Adrenal gland (tissue), 12 donors: ENCODE measurements around the gene CRABP1. TPM values are rescaled to one million over a fixed set of nuclear protein-coding genes. Genes with fewer than 3 reads are reported as not detected.

Experiments
- DNase-seq, 7 donors: peaks; one replicate each; pipeline ENCODE4 v3.0.0-alpha.2; 2019 to 2020
- H3K27ac ChIP-seq, 5 donors: fragments of 200-600 bp; sonication (generic) in 4 of 5; 1 replicate in 3 of 5; 2 replicates in 2 of 5; pipeline versions ENCODE4 v1.5.1 to v1.8.0; 2016 to 2020; ENCODE audit warnings: mild to moderate bottlenecking in 1 of 5
- H3K27me3 ChIP-seq: fragments of 200-600 bp; 2 replicates; pipeline ENCODE4 v1.8.0; 2021
- H3K36me3 ChIP-seq, 2 donors: fragments of 200-600 bp; replicated peaks in 1 of 2; 1 replicate in 1 of 2; 2 replicates in 1 of 2; pipeline versions ENCODE4 v1.5.1 to v1.8.0; 2018 to 2022
- H3K4me1 ChIP-seq, 2 donors: fragments of 200-600 bp; replicated peaks in 1 of 2; 1 replicate in 1 of 2; 2 replicates in 1 of 2; pipeline versions ENCODE4 v1.5.1 to v1.8.0; 2018 to 2021
- H3K4me3 ChIP-seq, 4 donors: fragments of 200-600 bp; sonication (generic) in 3 of 4; one replicate each; pipeline ENCODE4 v1.5.1; 2016 to 2018
- H3K9me3 ChIP-seq, 3 donors: fragments of 200-600 bp; sonication (generic) in 1 of 3; replicated peaks in 1 of 3; 1 replicate in 2 of 3; 2 replicates in 1 of 3; pipeline versions ENCODE4 v1.5.1 to v1.8.0; 2016 to 2021
- POLR2A ChIP-seq, 2 donors: fragments of 450-650 bp; IDR thresholded peaks; one replicate each; pipeline ENCODE4 v1.6.1; 2017; ENCODE audit warnings: antibody characterized with exemption in 2 of 2, mild to moderate bottlenecking in 2 of 2, moderate library complexity in 1 of 2
- WGBS, 4 donors: extraction: QIAGEN DNeasy Blood & Tissue Kit in 2 of 4; methylation state at CpG; one replicate each; pipeline versions ENCODE4 v1.1.5 to v1.1.7; 2013 to 2017; 5-methylcytosine and 5-hydroxymethylcytosine counted together
- intact Hi-C, 2 donors: fragments of 100-400 bp; cut with DNase I; formaldehyde crosslinking; loops; one replicate each; pipeline versions ENCODE4 v1.14.1 to v1.15.0; 2022 to 2023
- polyA plus RNA-seq, 3 donors: library from polyadenylated mRNA; stranded (reverse); fragments of 200-250 nt in 2 of 3; fragments of 350-450 nt in 1 of 3; fragmentation: Illumina TruSeq in 1 of 3; extraction: RNeasy Lipid Tissue Mini Kit (QIAGEN cat#74804) in 1 of 3; gene quantifications; one replicate each; pipeline ENCODE4 v1.2.3, GENCODE V29; 2013 to 2014
- total RNA-seq, 9 donors: library from RNA; depleted of rRNA in 4 of 9; stranded (reverse); fragments of >200 nt in 4 of 9; fragments of 120-200 nt in 1 of 9; fragmentation: NEBNext Ultra II Directional in 1 of 9; extraction: Animal tissue kit (Norgen Biotek cat#: 25700) in 1 of 9; gene quantifications; one replicate each; pipeline versions ENCODE4 v1.1.0 to v1.2.4, GENCODE V29; 2013 to 2023
- TF ChIP-seq, protein P1 (sequence below), 6 experiments: fragments of 450-650 bp in 4 of 6; fragments of 200-600 bp in 2 of 6; sonication (generic) in 1 of 6; IDR thresholded peaks; 1 replicate in 5 of 6; 2 replicates in 1 of 6; pipeline versions ENCODE4 v1.5.1 to v1.8.0; 2016 to 2021; ENCODE audit warnings: antibody characterized with exemption in 6 of 6, mild to moderate bottlenecking in 2 of 6, moderate library complexity in 1 of 6
- donor health status: healthy with polysubstance abuse.
- donor health status: Bipolar disorder and iron deficiency.
- donor health status: DM: yes; HTN: yes; CAD: no.
- donor health status: DM: no; HTN: no; CAD: no.
- donor health status: DM: no; HTN: no; CAD: no.
- donor health status: DM: yes; HTN: yes; CAD: no.

Gene CRABP1
- total and polyA plus RNA-seq, 12 donors: 0.39 to 2.4 (median 0.80) TPM; not detected in 3

DNA sequence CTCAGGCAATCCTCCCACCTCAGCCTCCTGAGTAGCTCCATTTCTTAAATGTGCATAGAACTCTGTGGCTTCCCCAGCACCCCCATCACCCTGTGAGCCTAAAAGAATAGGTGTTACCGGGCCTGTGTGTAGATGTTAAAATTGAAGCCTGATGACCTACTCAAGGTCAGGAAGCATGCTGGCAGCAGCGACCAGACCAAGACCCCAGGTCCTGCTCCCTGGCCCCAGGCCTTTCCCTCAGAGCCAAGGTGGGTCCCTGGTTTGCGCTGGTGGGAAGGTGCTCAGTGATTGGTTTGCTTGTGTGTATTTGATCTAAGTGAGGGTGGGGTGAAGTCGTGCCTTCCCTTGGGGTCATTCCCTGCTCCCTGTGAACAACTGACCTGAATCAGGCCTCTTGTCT is 18.4 kb upstream of the CRABP1 start:
- Histone ChIP-seq H3K9me3 (no peaks in the 10 kb centered on the region), H3K27me3 (no peaks in the 10 kb centered on the region), H3K4me3 (no peak overlapping the region), H3K27ac (no peak overlapping the region), H3K36me3 (no peaks in the 10 kb centered on the region), H3K4me1 (no peaks in the 10 kb centered on the region)
- intact Hi-C loops: no loop called here
- 74 to 85% (median 78%) methylated on average over 2 to 4 of the region's 4 CpGs for WGBS, 4 donors
- no peak for DNase-seq
- no peak for TF ChIP-seq POLR2A (IDR thresholded peaks at IDR 0.05)
- TF ChIP-seq, protein P1, sequence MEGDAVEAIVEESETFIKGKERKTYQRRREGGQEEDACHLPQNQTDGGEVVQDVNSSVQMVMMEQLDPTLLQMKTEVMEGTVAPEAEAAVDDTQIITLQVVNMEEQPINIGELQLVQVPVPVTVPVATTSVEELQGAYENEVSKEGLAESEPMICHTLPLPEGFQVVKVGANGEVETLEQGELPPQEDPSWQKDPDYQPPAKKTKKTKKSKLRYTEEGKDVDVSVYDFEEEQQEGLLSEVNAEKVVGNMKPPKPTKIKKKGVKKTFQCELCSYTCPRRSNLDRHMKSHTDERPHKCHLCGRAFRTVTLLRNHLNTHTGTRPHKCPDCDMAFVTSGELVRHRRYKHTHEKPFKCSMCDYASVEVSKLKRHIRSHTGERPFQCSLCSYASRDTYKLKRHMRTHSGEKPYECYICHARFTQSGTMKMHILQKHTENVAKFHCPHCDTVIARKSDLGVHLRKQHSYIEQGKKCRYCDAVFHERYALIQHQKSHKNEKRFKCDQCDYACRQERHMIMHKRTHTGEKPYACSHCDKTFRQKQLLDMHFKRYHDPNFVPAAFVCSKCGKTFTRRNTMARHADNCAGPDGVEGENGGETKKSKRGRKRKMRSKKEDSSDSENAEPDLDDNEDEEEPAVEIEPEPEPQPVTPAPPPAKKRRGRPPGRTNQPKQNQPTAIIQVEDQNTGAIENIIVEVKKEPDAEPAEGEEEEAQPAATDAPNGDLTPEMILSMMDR (IDR thresholded peaks at IDR 0.05): no peak

DNA sequence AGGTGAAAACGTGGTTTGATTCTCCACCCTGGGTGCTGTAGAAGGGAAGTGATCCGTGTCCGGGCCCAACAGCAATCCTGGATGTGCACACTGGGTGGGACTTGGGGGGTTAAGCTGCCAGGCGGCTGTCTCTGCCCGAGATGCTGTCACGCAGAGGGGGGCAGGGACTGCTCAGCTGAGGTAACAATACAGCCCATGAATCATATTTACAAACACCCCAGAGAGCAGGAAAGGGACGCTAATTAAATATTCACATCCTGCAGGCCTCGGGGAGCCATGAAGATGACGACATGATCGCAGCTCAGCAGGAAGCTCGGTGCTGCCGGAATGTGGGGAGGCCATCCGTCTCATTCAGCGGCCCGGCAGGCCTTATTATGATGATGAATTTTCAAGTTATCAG is 17.9 kb upstream of the CRABP1 start:
- peak in 2 of 7 donors; percentile 3 to 71 for DNase-seq
- Histone ChIP-seq H3K27me3 (no peaks in the 10 kb centered on the region), H3K9me3 (no peaks in the 10 kb centered on the region), H3K27ac (no peak overlapping the region), H3K36me3 (no peaks in the 10 kb centered on the region), H3K4me1 (no peaks in the 10 kb centered on the region), H3K4me3 (no peak overlapping the region)
- intact Hi-C loops: no loop called here
- 57 to 75% (median 61%) methylated on average over 12 to 15 of the region's 15 CpGs for WGBS, 4 donors
- TF ChIP-seq, protein P1 (IDR thresholded peaks at IDR 0.05): no peak
- no peak for TF ChIP-seq POLR2A (IDR thresholded peaks at IDR 0.05)

DNA sequence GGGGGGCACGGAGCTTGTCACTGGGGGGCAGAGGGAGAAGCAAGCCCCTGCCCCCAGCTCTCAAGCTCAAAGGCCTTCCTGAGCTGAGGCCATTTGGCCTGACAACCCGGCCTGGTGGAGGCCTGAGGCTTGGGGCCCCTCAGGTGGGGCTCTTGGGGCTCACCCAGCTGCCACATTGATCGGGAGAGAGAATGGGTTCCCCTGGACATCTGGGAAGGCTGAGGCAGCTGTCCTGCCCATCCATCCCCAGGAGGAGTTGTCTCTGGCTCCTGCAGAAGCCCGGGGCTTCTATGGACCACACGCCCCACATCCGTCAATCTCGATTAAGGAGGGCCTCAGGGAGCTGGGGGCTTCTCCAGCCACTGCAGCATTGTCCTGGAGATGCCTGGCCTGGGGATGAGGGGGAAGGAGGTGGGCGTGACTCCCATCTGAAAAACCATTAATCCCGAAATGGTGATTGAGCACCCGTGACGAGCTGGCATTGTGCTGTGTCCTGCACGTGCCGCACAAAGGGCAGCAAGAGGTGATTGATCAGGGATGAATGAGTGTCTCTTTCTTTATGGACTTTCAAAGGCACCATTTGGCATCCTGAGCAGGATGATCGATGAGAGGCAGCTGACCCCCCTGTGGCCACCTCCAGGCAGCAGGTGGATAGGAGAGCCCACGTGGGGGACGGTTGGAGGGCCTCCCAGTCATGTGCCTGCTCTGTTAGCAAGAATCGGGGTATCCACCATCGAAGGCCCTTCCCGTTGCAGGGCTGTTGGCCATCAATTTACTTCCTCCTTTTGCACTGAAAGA is 17.2 kb upstream of the CRABP1 start:
- H3K4me1 ChIP-seq: no peaks in the 10 kb centered on the region
- H3K9me3 ChIP-seq: no peaks in the 10 kb centered on the region
- TF ChIP-seq POLR2A (IDR thresholded peaks at IDR 0.05): no peak
- TF ChIP-seq, protein P1 (IDR thresholded peaks at IDR 0.05): no peak
- H3K27ac ChIP-seq: no peak overlapping the region
- no peaks in the 10 kb centered on the region for H3K27me3 ChIP-seq
- intact Hi-C loops: no loop called here
- DNase-seq: no peak
- H3K36me3 ChIP-seq: no peaks in the 10 kb centered on the region
- WGBS, 4 donors: 70 to 83% (median 73%) methylated on average over 12 to 19 of the region's 19 CpGs
- H3K4me3 ChIP-seq: no peak overlapping the region

DNA sequence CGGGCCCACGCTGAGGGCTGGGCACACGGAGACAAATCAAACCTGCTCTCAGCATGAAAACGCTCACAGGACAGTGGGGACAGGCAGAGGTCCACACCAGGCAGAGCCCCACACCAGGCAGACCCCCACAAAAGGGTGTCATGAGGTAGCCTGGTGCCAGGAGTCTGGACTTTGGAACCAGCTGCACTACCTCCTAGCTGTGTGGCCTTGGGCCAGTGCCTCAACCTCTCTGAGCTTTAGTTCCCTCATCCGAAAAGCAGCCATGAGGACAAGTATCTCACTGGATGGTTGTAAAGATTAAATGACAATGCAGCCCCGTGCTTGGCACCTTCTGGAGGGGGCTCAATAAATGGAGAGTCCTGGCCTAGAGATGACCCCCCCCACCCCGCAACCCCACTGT is 16.5 kb upstream of the CRABP1 start:
- no peak for DNase-seq
- 71 to 83% (median 76%) methylated on average over 3 to 7 of the region's 7 CpGs for WGBS, 4 donors
- TF ChIP-seq POLR2A (IDR thresholded peaks at IDR 0.05): no peak
- TF ChIP-seq, protein P1 (IDR thresholded peaks at IDR 0.05): no peak
- Histone ChIP-seq H3K27ac (no peak overlapping the region), H3K27me3 (no peaks in the 10 kb centered on the region), H3K36me3 (no peaks in the 10 kb centered on the region), H3K4me1 (no peaks in the 10 kb centered on the region), H3K4me3 (no peak overlapping the region), H3K9me3 (no peaks in the 10 kb centered on the region)
- intact Hi-C loops: no loop called here
